Activated T-cell treated with anti-CD3 and anti-CD28 coated beads, Interleukin-2, amount 50 U/mL, for 1 hour (primary cell): ENCODE measurements around the gene RANBP3.

Experiments
- DNase-seq: peaks from one replicate; pipeline ENCODE4 v3.0.0-alpha.2; 2020

The RANBP3 gene

DNA sequence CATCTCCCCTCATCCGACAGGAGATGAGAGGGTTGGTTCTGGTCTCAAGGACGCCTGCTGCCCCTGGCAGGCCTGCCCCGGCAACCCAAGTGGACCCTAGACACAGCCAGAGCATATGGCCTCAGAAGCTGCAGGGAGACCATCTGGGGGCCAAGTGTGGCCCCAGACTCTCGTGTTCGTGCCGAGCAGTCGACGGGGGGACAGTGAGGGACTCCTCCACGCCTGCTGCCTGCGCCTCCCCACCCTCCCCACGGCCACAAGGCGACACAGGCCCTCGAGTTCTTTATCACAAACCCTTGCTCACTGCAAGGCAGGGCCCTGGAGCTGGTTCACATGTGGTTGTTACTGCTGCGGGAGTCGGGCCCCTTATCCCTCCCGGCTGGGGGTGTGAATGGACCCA lies 54.6 kb downstream of the RANBP3 start:
- DNase-seq, result no peak

DNA sequence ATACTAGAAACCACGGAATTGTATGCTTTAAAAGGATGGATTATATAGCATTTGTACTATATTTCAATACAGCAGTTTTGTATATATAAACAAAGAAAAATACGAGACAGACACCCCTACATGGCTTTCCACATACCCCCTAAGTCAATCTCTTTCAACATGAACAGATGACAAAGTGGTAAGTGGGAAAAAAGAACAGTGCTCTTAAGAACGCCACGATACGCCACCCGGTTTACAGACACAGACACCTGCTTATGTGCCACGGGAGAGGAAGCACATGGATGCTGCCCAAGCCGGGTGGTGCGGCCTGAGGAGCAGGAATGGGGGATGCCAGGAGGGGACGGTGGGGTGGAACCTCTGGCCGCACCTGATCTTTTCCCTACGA lies 55.8 kb downstream of the RANBP3 start:
- DNase-seq, result no peak

DNA sequence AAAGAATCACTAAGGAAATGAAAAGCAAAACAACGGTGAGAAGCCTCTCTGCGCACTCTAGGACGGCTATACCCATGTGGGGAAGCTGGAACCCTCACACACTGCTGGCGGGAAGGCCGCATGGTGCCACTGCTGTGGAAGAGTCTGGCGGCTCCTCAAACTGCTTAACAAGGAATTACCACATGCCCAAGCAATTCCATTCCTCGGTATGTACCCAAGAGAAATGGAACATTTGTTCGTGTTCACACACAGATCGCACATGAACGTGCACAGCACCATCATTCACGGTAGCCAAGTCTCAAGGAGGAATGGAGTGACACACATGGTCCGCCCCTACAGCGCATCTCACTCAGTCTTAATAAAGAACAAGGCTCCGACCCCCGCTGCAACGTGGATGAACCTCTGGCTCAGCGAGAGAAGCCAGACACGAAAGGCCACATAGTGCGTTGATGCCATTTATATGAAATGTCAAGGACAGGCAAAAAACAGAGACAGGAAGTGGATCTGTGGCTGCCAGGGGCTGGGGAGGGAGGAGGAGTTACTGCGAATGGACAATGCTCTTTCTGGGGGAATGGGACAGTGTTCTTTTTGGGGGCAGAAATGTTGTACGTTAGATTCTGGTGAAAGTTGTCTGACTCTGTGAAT lies 56.3 kb downstream of the RANBP3 start:
- DNase-seq, result no peak

DNA sequence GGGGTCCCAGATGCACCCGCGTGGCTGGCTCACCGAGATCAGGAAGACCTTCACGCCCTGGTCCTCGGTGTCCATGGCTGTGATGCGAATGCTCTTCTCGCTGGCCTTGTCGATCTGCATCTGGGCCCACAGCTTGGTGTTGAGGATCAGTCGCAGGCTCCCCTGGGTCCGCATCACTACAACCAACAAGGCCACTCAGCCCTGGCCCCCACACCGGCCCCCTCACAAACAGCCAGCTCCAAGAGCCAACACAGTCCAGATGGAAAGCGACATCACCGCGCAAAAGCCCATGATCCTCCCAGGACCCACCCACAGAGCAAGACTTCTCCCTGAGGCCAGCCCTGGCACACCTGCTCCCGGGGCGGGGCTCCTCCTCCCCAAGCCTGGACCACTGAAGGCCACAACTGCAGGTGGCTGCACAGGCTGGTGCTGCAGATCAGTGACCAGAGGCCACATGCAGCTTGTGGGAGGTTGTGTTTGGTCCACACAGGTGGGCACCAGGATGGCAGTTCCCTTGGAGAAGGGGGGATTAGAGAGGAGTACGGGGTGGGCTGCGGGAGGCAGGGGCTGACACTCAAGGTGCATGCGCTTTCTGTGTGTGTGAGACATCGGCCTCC lies 59.4 kb downstream of the RANBP3 start:
- no peak for DNase-seq

DNA sequence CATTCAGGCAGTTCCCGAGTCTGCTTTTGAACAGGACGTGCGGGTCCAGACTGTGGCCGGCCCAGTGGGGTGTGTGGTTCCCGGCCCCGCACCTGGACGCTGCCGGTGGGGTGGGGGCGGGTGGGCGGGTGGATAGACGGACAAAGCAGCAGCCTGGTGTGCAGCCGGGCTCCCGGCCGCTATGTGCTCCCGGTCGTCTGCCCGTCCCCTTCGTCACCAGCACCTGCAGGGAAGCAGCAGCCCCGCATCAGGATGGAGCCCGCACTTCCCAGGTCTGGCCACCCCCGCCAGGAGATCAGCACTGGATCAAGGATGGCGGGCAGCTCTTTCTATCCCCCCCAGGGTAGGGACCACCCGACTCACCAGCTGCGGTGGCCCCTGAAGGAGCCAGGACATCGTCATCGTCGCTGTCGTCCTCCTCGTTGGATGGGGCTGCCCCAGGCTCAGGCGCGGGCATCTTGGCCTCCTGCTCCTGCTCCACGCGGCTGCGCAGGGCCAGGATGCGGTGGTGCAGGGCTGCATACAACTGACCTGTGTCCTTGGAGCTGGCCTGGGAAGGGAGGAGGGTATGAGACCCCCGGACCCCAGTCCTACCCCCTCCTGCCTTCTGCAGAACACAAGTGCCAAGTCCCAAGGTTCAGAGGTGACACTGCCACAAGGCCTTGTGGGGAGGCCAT lies 60.4 kb downstream of the RANBP3 start:
- no peak for DNase-seq

DNA sequence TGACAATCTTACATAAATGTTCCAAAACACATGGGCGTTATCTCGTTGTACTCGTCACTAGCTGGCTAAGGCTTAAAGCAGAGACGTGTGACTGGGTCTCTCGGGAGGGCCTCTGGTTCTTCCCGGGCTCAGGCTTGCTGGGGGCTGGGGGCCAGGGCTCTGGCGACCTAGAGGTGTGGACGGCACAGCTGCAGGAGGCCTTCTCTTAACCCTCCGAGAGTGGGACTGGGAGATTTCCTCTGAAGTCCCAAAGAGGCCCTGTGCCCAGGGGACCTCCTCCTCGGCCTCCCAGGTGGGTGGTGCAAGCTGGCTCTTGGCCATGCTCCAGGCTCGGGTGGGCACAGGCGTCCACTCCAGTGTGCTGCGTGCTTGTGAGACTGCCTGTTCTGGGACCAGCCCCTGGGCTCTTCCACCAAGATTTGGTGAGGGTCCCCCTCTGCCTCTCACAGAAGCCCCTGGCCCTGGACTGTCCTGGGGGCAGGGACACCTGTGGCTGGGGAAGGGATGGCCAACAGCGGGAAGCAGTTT lies 61.7 kb downstream of the RANBP3 start:
- no peak for DNase-seq

DNA sequence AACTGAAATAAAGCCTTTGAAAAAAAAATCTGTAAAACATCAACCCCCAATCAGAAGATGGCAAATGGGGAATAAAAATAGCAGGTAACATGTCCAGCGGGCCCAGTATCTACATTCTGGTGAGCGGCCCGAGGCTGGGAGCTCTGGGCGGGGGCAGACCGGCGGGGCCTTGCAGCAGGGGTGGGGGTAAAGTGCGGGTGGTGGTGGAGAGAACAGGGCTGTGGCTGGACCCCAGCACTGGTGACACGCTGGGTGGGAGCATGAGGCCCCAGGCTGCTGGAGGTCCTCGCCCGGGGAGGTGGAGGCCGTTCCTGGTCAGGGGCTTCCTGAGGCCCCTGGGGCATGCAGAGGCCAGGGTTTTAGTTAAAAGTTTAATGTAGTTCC lies 62.2 kb downstream of the RANBP3 start:
- no peak for DNase-seq

DNA sequence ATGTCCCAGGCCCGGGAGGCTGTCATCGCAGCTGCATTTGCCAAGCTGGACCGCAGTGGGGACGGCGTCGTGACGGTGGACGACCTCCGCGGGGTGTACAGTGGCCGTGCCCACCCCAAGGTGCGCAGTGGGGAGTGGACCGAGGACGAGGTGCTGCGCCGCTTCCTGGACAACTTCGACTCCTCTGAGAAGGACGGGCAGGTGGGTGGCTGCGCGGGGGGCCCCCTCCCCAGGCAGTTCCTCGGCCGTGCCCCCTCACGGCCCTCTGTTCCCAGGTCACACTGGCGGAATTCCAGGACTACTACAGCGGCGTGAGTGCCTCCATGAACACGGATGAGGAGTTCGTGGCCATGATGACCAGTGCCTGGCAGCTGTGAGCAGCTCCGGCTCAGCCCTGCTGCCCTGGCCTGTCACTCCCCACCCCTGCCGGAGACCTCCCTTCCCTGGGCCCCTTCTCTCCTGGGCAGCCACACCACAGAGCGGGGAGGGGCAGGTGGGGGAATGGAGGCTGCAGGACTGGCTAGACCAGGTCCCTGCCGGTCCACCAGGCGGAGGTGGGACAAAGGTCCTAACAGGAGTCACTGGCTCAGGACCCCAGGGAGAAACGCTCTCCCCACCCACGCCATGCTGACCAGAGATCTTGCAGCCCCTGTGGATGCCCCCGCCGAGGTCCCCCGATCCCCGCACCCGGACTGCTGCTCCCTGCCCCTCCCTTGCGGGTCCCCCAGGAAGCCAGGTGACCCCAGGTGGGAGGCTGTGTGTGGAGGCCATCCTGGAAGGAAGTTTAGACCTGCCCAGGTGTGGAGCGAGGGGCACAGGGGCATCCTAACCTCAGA lies 62.8 kb downstream of the RANBP3 start:
- DNase-seq, result no peak

DNA sequence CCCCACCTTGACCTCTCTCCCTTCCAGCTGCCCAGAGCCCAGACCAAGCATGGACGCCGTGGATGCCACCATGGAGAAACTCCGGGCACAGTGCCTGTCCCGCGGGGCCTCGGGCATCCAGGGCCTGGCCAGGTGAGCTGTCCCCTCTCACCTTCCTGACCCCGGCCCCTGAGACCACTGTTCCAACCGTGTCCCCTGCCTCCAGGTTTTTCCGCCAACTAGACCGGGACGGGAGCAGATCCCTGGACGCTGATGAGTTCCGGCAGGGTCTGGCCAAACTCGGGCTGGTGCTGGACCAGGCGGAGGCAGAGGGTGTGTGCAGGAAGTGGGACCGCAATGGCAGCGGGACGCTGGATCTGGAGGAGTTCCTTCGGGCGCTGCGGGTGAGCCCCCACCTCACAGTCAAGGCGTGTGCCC lies 63.6 kb downstream of the RANBP3 start:
- DNase-seq, result no peak

DNA sequence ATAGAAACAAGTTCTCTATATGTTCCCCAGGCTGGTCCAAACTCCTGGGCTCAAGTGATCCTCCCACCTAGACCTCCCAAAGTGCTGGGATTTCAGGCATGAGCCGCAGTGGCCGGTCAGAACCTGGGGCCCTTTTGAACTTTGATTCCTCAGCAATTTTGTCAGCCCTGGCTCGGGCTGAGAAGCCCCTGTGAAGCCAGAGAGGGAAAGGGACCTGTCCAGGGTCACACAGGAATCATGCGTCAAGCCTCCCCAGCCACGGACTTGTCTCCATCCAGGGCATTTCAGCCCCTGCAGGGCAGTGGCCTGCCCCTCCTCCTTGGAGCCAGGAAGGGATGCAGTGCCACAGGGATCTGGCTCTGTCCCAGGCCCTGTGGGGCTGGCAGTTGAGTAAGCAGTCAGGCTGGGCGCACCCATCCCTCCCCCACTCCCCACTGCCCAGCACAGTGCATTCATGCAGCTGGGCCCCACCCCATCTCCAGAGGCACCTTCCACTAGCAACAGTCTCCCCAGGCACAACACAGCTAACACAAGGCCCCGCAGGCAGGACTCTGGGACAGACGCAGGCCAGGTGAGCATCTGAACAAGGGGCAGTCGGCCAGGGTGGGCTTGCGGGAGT lies 64.1 kb downstream of the RANBP3 start, which contains the start of gene CAPS:
Gene CAPS, plus strand, starts transcription at position 516 of the 619 bp plus-strand sequence. CDS start 153 bp downstream, outside the sequence.
- DNase-seq, result no peak

DNA sequence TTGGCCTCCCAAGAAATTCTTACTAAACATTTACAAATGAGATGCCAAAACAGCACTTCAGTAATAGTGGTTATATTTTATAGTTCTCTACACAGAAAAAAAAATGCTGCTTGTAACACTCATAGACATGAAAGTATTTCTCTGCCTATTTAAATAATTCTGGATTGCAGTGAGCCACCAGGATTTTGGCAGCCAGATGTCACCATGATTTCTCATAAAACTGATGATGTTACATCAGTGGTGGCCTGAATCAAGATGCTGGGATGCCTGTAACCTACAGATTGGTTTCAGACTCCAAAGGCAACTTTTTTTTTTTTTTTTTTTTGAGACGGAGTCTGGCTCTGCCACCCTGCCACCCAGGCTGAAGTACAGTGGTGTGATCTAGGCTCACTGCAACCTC lies 66.6 kb downstream of the RANBP3 start:
- DNase-seq, result no peak

DNA sequence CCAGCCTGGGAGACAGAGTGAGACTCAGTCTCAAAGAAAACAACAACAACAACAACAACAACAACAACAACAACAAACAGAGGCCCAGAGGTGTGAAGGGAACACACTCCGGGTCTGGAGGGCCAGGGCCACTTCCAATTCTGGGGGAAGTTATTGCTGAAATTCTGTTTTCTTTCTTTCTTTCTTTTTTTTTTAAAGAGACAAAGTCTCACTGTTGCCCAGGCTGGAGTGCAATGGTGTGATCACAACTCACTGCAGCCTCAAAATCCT lies 67.4 kb downstream of the RANBP3 start:
- no peak for DNase-seq

DNA sequence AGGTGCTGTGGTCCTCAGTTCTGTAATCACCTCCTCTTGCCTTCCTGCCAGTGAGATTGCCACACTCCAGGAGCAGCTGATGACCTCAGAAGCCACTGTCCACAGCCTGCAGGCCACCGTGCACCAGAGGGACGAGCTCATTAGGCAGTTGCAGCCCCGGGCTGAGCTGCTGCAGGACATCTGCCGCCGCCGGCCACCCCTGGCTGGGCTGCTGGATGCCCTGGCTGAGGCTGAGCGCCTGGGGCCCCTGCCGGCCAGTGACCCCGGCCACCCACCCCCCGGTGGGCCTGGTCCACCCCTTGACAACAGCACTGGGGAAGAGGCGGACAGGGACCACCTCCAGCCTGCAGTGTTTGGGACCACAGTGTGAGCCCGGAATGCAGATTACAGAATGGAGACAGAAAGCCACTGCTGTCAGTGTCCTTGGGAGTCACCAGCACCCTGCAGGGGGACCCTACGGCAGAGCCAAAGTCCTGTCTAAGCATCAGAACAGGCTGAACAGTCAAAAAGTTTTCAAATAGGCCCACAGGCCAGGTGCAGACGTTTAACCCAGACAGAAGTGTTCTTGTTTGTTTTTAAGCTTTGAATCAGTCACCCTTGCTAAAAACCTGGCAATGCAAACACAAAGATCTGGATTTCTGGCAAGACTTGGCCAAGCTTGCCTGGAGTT lies 69.0 kb downstream of the RANBP3 start:
- DNase-seq, result no peak

DNA sequence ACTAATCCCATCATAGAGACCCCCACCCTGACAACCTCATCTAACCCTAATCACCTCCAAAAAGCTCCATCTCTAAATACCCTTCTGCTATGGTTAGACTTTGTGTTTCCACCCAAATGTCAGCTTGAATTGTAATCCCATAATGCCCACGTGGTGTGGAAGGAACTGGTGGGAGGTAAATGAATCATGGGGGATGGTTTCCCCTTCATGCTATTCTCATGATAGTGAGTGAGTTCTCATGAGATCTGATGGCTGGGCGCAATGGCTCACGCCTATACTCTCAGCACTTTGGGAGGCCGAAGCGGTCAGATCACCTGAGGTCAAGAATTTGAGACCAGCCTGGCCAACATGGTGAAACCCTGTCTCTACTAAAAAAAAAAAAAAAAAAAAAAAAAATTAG lies 70.7 kb downstream of the RANBP3 start:
- DNase-seq, result no peak

DNA sequence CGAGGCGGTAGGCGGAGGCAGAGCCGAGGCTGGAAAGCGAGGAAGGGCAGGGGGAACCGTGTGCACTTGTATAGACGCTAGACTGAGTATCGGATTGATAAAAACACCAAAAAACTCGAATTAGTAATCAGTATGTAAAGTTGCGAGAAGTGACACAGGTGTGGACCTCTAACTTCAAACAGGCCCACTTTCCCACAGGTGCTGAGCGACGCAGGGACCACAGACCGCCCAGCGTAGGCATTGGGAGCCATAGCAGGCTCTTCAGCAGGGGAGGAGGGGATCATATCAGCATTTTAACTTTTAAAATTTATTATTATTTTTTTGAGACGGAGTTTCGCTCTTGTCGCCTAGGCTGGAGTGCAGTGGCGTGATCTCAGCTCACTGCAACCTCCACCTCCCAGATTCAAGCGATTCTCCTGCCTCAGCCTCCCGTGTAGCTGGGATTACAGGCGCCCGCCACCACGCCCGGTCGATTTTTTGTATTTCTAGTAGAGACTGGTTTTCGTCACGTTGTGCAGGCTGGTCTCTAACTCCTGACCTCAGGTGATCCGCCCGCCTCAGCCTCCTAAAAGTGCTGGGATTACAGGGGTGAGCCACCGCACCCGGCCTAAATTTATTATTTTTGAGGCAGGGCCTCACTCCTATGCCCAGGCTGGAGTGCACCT lies 72.7 kb downstream of the RANBP3 start:
- no peak for DNase-seq

DNA sequence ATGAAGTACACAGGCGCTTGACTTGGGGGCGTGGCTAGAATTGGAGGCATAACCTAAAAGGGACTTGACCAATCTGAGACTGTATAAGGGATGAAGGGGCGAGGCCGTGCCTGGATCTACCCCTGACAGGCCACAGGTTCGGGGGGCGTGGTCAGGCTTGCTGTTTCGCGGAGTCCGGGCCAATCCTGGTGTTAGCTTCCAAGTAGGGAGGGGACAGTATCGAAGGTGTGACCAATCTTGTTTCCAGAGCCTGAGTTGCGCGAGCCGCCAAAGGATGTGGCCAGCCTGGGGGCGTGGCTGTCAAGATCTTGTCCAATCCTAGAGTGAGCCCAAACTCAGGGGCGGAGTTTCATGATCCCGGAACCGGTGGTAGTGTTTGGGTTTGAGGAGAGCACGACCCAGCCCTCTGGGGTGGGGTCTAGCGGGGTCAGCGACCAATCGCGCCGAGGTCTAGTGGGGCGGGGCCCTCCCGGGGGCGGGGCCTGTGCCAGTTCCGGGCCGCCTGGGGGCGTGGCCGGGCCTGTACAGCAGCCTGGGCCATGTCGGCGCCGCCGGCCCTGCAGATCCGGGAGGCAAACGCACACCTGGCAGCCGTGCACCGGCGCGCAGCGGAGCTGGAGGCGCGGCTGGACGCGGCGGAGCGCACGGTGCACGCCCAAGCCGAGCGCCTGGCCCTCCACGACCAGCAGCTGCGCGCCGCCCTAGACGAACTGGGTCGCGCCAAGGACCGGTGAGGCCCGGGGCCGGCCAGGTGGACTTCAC lies 73.4 kb downstream of the RANBP3 start, which contains the start of gene VMAC:
Gene VMAC, plus strand, starts transcription at position 521 of the 762 bp plus-strand sequence. Its CDS starts 19 bp downstream, at position 540.
- DNase-seq, result peak; percentile 100

DNA sequence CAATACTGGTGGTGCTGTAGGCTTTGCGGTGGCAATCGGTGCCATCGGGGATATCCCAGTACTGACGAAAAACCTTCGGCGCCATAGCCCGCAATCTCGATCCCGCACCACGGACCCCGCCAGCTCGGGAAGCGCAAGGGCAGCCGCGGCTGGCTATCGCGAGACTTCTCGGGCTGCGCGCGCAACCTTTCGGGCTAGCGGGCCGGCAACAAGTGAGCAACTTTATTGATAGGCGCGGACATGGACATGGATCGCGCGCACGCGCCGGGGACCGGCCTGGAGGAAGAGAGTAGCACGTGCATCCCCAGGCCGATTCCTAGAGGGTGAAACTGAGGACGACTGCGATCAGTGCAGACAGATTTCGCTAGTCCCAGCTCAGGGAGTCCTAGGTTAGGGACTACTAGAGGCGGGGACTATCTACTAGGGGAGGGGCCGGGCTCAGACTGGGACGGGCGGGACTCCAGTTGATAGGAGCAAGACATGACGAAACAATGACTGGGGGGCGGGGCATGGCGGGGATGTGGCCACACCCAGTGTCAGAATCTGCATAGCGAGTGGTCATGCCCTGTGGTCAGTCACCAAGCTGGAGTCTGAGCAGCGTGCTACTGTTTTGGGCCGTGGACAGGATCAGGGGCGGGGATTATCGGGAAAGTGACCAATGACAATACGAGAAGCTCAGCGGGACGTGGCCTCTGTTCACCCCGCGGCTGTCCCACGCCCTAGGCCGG lies 74.2 kb downstream of the RANBP3 start, which contains the start of gene NDUFA11:
Gene NDUFA11, minus strand, starts transcription at position 167 of the 728 bp plus-strand sequence. Its CDS starts 82 bp downstream, at position 85.
- peak; percentile 97 for DNase-seq

DNA sequence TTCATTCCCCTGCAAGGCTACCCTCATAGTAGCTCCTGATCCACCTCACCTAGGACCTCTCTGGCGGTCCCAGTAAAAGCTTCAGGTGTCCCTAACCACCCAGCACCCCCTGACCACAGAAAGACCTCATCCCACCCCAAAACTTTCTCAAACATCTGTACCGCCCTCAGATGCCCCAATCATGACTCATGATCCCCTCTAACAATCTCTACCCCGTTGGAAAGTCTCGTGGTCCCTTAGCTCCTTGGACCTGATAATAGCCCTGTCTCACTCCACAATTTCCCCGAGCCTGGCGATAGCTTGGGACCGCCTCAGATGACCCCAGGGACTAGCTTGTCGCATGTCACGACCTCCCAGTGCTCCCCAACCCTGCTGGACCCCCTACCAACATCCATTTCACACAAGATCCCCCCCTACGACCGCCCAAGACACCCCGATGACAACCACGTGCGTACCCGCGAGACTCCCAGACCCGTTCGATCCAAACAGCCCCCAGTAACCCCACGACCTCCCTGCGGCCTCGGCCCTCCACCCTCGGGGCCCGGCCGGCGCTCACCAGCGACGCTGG lies 74.8 kb downstream of the RANBP3 start:
- DNase-seq, result no peak

DNA sequence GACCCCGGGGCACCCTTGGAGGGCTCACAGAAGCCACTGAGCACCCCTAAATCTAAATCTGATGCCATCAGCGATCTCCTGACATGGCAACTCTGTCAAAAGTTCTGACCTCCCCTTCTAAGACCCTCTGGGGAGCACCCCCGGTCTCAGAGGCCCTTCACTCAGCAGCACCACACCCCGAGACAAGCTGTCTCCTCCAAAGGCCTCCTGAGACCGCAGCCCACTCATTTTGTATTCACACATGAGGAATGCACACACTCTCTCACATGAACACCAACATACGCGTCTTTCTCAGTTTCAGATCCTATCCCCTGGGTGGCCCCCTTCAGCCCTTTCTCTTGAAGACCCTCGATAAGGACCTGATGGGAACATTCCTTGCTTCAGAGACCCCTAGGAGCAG lies 77.0 kb downstream of the RANBP3 start:
- no peak for DNase-seq
